ENCODE data around the gene TSEN34. TPM values are rescaled to one million over a fixed set of nuclear protein-coding genes. Genes with fewer than 3 reads are reported as not detected.

TSEN34 gene
- total RNA-seq = 30.2 TPM

GRCh38 chr19:54191011-54191810, at the start of gene TSEN34:
Gene TSEN34, plus strand, starts transcription at chr19:54191308. Its CDS starts 57 bp downstream, at chr19:54191365.

GRCh38 chr19:54159352-54160181, 31.5 kb upstream of the TSEN34 start, which contains the start of gene LENG1:
Gene LENG1, minus strand, starts transcription at chr19:54159721. Its CDS starts 26 bp downstream, at chr19:54159695.

DNA sequence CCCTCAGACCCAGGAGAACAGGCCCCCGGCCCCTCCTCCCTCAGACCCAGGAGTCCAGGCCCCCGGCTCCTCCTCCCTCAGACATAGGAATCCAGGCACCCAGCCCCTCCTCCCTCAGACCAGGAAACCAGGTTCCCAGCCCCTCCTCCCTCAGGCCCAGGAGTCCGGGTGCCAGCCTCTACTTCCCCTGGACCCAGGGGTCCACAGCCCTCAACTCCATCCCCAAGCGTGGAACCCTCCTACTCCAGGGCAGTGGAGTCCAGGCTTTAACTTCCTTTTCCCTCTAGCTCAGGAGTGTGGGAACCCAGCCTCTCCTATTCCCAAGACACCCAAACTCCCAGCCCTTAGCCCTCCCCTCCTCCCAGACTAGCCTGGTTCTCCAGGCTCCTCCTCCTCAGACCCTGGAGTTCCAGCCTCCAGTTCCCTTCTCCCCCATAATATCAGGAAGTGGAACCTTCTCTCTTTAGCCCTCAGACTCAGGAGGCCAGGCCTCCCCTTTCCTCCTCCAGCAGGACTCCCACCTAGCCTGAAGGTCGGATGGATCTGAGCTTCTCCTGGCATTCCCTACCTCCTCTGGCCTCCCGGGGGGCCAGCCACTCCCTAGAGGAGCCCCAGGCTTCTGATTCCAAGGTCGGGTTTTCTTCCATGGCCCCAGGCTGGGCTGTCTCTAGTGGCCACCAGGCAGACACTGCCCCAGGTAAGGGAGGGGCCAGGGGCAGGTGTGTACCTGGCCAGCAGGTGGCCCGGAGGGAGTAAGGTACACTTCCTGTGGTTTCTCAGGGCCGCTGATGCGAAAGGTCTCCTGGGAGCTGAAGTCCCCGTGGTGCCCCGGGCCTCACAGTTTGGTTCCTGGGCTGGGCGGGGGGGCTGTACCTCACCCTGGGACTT, 18.4 kb upstream of the TSEN34 start, which contains the start of gene TMC4:
Gene TMC4, minus strand, starts transcription at position 690 of the 888 bp plus-strand sequence. Its CDS starts 43 bp downstream, at position 647.

DNA sequence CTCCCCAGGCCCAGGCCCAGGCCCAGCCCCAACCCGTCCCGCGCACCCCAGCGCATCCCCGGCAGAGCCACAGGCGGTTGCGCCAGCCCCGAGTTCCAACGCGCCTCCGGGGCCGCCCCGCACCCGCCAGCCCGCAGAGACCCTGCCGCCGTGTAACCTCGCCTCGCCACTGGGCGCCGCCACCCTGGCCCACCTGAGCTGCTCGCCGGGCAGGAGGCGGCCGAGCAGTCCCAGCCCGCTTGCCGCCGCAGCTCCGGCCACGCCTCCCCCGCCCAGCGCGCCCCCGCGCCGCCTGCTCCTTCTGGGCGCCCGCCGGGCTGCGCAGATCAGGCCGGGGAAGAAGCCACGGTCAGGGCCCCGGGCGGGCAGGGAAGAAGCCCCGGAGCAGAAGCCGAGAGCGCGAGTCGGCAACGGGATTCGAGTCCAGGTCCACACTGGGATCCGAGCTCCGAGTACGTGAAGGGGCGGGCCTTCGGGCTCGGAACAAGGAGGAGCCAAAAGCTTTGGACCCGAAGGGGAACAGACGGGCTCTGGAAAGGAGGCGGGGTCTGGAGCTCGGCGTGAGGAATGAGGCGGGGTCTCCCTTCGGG, 1.9 kb upstream of the TSEN34 start, which contains the start of gene MBOAT7:
Gene MBOAT7, minus strand, starts transcription at position 436 of the 590 bp plus-strand sequence. CDS start 1,072 bp downstream, outside the sequence.

GRCh38 chr19:54222474-54223276, 31.6 kb downstream of the TSEN34 start, which contains the start of gene LILRB3:
Gene LILRB3, minus strand, starts transcription at chr19:54223007. Its CDS starts 31 bp downstream, at chr19:54222976.

GRCh38 chr19:54242646-54243045, 51.5 kb downstream of the TSEN34 start, which contains the start of gene LILRA6:
Gene LILRA6, minus strand, starts transcription at chr19:54242790.

Other genes with a start within 250 kb of the TSEN34 start
- 7.4 TPM for gene CACNG8, start 228.4 kb upstream of the TSEN34 start, total RNA-seq
- gene CACNG6, start 199.7 kb upstream of the TSEN34 start, total RNA-seq = 0.92 TPM
- gene VSTM1, start 127.4 kb upstream of the TSEN34 start, total RNA-seq = 0.23 TPM
- gene TARM1, start 109.9 kb upstream of the TSEN34 start, total RNA-seq = not detected
- 0.46 TPM for gene OSCAR, start 90.5 kb upstream of the TSEN34 start, total RNA-seq
- gene NDUFA3, start 88.5 kb upstream of the TSEN34 start, total RNA-seq = 13.1 TPM
- 11.5 TPM for gene TFPT, start 75.7 kb upstream of the TSEN34 start, total RNA-seq
- gene PRPF31, start 75.6 kb upstream of the TSEN34 start, total RNA-seq = 31.6 TPM
- 6.0 TPM for gene CNOT3, start 53.5 kb upstream of the TSEN34 start, total RNA-seq
- gene LENG1, start 31.6 kb upstream of the TSEN34 start, total RNA-seq = 5.3 TPM
- 0.46 TPM for gene TMC4, start 18.1 kb upstream of the TSEN34 start, total RNA-seq
- 49.6 TPM for gene MBOAT7, start 1.7 kb upstream of the TSEN34 start, total RNA-seq
- 1,605 TPM for gene RPS9, start 9.6 kb downstream of the TSEN34 start, total RNA-seq
- gene LILRB3, start 31.7 kb downstream of the TSEN34 start, total RNA-seq = 0.92 TPM
- 0.23 TPM for gene LILRA6, start 51.5 kb downstream of the TSEN34 start, total RNA-seq
- gene LILRB5, start 66.0 kb downstream of the TSEN34 start, total RNA-seq = 0.23 TPM
- gene LILRB2, start 89.8 kb downstream of the TSEN34 start, total RNA-seq = 0.46 TPM
- 0.92 TPM for gene LILRA5, start 121.9 kb downstream of the TSEN34 start, total RNA-seq
- gene LILRA4, start 147.9 kb downstream of the TSEN34 start, total RNA-seq = 0.23 TPM
- 2.8 TPM for gene LAIR1, start 173.6 kb downstream of the TSEN34 start, total RNA-seq
- gene TTYH1, start 224.2 kb downstream of the TSEN34 start, total RNA-seq = 191 TPM